ENCODE data around the gene ZNF280B.

The ZNF280B gene

GRCh38 chr22:22440188-22440587 lies 68.4 kb downstream of the ZNF280B start:
- Histone ChIP-seq H3K36me3 (ENCODE audit: control insufficient read depth, insufficient read depth, low read length) (no peaks in the 10 kb centered on the region), H3K27me3 (replicated peaks; ENCODE audit: control insufficient read depth, insufficient read depth, low read length) (no peaks in the 10 kb centered on the region), H3K4me3 (replicated peaks; ENCODE audit: low read depth, low read length) (no peak overlapping the region)
- TF ChIP-seq CTCF (IDR thresholded peaks at IDR 0.05; ENCODE audit: insufficient read depth, low read length, poor library complexity, severe bottlenecking) = no peak
- no peak for DNase-seq (ENCODE audit: extremely low read depth, insufficient read length)

Measured in GM06990 (cell line).